Measurements from ENCODE around the gene PHLDB3. TPM values are rescaled to one million over a fixed set of nuclear protein-coding genes. Genes with fewer than 3 reads are reported as not detected.
A peak's percentile ranks its signal among the peaks of the same experiment; 100 is the strongest.
"Not testable (repeated sequence)": the region's sequence is repeated elsewhere in the genome, so short reads cannot be mapped to it uniquely, and the experiment has no call there.

PHLDB3 gene
- total RNA-seq, 1 donor from 2014 or later = 2.8 TPM

- peak; percentile 77 for DNase-seq
Measured at GRCh38 chr19:43526884-43527859, 22.6 kb upstream of the PHLDB3 start, which contains the start of gene ETHE1. ETHE1 (minus strand) TSS chr19:43527201; CDS start chr19:43527177, 24 bp downstream.

- no peak for DNase-seq
Measured at GRCh38 chr19:43525836-43526771, 21.6 kb upstream of the PHLDB3 start.

GRCh38 chr19:43524922-43525835 lies 20.6 kb upstream of the PHLDB3 start:
- DNase-seq = peak; percentile 31

- DNase-seq = not testable (repeated sequence)
Measured at GRCh38 chr19:43523696-43524095, 19.1 kb upstream of the PHLDB3 start.

- DNase-seq = no peak
Measured at GRCh38 chr19:43522929-43523328, 18.4 kb upstream of the PHLDB3 start.

GRCh38 chr19:43519436-43520088 lies 15.0 kb upstream of the PHLDB3 start:
- peak; percentile 67 for DNase-seq

- no peak for DNase-seq
Measured at GRCh38 chr19:43518051-43518450, 13.5 kb upstream of the PHLDB3 start.

- DNase-seq = not testable (repeated sequence)
Measured at GRCh38 chr19:43512399-43512798, 7.9 kb upstream of the PHLDB3 start.

GRCh38 chr19:43511324-43511723 lies 6.8 kb upstream of the PHLDB3 start:
- no peak for DNase-seq

- DNase-seq = no peak
Measured at GRCh38 chr19:43510713-43511112, 6.2 kb upstream of the PHLDB3 start.

- no peak for DNase-seq
Measured at GRCh38 chr19:43507880-43508279, 3.3 kb upstream of the PHLDB3 start.

GRCh38 chr19:43506629-43507028 lies 2.1 kb upstream of the PHLDB3 start:
- DNase-seq = no peak

GRCh38 chr19:43505941-43506340 lies 1.4 kb upstream of the PHLDB3 start:
- DNase-seq = no peak

GRCh38 chr19:43505186-43505456 lies 575 bp upstream of the PHLDB3 start:
- DNase-seq = no peak

GRCh38 chr19:43503501-43504425 lies 783 bp downstream of the PHLDB3 start:
- peak; percentile 92 for DNase-seq

- no peak for DNase-seq
Measured at GRCh38 chr19:43502419-43502976, 2.0 kb downstream of the PHLDB3 start.

- DNase-seq = no peak
Measured at GRCh38 chr19:43501661-43502418, 2.7 kb downstream of the PHLDB3 start.

- no peak for DNase-seq
Measured at GRCh38 chr19:43499042-43499441, 5.5 kb downstream of the PHLDB3 start.

- no peak for DNase-seq
Measured at GRCh38 chr19:43498233-43498842, 6.2 kb downstream of the PHLDB3 start.

Measured in occipital lobe (tissue), 2 donors.